ENCODE measurements around the gene TARS3. TPM values are rescaled to one million over a fixed set of nuclear protein-coding genes. Genes with fewer than 3 reads are reported as not detected.
"Not testable (repeated sequence)": the region's sequence is repeated elsewhere in the genome, so short reads cannot be mapped to it uniquely, and the experiment has no call there.

Gene TARS3
- 16.3 TPM for total RNA-seq

- H3K4me1 ChIP-seq (ENCODE audit: insufficient read depth, low read length): peaks cover 17% of the 10 kb centered on the region
- H3K9me3 ChIP-seq (ENCODE audit: low read depth, low read length): no peaks in the 10 kb centered on the region
- H3K27me3 ChIP-seq (ENCODE audit: insufficient read depth, low read length): no peaks in the 10 kb centered on the region
- H3K4me3 ChIP-seq (ENCODE audit: low read length): peak within 1 kb of the TSS; percentile 58
These were observed at the start of gene TARS3 for GRCh38 chr15:101723874-101724674. TSS of gene TARS3 (minus strand) at chr15:101724473. CDS start at chr15:101724387, 86 bp downstream.

DNA sequence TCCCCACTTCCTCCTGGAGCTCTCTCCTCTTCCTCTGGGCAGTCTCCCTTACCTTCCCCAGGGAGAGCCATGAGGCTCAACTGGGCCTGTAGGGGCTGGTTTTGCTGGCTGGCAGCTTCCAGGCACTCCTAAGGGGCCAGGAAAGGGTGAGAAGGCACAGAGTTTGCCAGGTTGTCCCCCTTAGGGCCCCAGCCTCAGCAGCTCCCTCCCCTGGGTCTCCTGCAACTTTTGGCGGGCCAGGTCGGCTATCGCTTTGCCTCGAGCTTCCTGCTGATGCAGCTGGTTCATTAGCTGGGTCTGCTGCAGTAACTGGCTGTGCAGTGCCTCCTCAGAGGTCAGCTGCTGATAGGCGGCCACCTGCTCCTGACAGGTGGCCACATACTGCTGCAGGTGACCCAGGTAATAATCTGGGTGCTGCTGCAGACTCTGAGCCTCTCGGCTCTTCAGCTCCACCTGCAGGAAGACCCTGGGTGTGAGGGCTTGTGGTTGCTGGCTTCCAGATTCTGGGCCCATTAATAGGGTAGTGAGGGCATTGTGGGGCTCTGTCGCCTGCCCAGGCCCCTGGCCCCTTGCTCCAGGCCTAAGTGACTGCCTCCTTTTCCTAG lies 49.3 kb upstream of the TARS3 start:
- no peaks in the 10 kb centered on the region for H3K4me1 ChIP-seq (ENCODE audit: insufficient read depth, low read length)
- no peaks in the 10 kb centered on the region for H3K27me3 ChIP-seq (ENCODE audit: insufficient read depth, low read length)
- no peaks in the 10 kb centered on the region for H3K9me3 ChIP-seq (ENCODE audit: low read depth, low read length)
- H3K4me3 ChIP-seq (ENCODE audit: low read length): no peak overlapping the region

- Histone ChIP-seq H3K9me3 (ENCODE audit: low read depth, low read length) (no peaks in the 10 kb centered on the region), H3K27me3 (ENCODE audit: insufficient read depth, low read length) (no peaks in the 10 kb centered on the region), H3K4me1 (ENCODE audit: insufficient read depth, low read length) (no peaks in the 10 kb centered on the region), H3K4me3 (ENCODE audit: low read length) (no peak overlapping the region)
These were observed 48.6 kb upstream of the TARS3 start for GRCh38 chr15:101772921-101773320.

DNA sequence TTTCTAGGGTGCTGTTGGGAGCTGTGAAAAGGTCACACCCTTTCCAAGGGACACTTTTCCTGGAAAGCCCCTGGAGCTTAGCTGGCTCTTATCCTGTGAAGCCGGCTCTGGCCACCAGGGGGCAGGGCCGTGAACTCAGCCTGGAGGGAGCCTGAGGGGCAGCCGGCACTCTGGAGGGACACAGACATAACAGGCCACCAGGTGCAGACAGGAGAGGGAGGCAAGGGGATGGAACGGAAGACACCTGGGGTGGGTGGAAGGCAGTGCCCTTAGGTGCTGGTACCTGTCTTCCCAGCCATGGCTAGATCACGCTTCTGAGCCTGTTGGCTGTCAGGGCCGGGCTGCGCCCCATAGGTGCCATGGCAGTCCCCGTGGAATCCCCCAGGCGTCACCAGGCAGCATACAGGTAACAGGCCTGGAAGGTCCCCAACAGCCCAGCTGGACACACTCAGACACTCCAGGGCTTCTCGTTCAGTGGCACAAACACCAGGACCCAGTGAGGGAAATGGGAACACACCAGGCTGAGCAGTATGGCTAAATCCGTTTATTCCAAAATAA lies 42.9 kb upstream of the TARS3 start:
- not testable (repeated sequence) for H3K4me3 ChIP-seq (ENCODE audit: low read length); H3K27me3 ChIP-seq (ENCODE audit: insufficient read depth, low read length); H3K4me1 ChIP-seq (ENCODE audit: insufficient read depth, low read length); H3K9me3 ChIP-seq (ENCODE audit: low read depth, low read length)

DNA sequence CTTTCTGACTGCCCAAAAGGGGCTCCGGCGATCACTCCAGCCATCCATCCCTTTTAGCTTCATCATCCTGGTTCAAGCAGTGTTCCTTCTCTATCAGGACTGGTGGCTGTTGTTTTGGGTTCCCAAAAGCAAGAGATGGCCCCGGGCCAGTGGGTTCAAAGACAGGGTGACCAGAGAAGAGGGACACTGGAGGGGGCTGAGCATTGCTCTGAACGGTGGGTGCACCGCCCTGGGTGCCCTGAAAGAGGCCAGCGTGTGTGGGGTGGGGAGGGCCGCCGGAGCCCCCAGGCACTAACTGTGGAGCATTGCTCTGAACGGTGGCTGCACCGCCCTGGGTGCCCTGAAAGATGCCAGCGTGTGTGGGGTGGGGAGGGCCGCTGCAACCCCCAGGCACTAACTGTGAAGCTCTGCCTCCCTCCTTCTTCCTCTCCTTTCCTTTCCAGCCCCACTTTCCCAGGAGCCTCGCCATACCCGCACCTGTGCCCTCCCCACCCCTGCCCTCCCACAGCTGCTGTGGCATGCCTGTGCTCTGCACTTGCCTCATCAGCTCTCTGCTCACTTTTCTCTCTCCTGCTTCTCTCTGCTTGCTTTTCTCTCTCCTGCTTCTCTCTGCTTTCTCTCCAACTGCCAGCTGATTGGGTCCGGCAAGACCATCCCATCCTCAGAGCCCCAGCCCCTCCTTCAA lies 41.6 kb upstream of the TARS3 start:
- H3K27me3 ChIP-seq (ENCODE audit: insufficient read depth, low read length): no peaks in the 10 kb centered on the region
- no peak overlapping the region for H3K4me3 ChIP-seq (ENCODE audit: low read length)
- H3K9me3 ChIP-seq (ENCODE audit: low read depth, low read length): no peaks in the 10 kb centered on the region
- no peaks in the 10 kb centered on the region for H3K4me1 ChIP-seq (ENCODE audit: insufficient read depth, low read length)

GRCh38 chr15:101765340-101765671 lies 41.0 kb upstream of the TARS3 start:
- not testable (repeated sequence) for H3K4me3 ChIP-seq (ENCODE audit: low read length); H3K27me3 ChIP-seq (ENCODE audit: insufficient read depth, low read length); H3K9me3 ChIP-seq (ENCODE audit: low read depth, low read length); H3K4me1 ChIP-seq (ENCODE audit: insufficient read depth, low read length)

GRCh38 chr15:101764669-101765339 lies 40.5 kb upstream of the TARS3 start:
- not testable (repeated sequence) for H3K4me3 ChIP-seq (ENCODE audit: low read length); H3K4me1 ChIP-seq (ENCODE audit: insufficient read depth, low read length); H3K27me3 ChIP-seq (ENCODE audit: insufficient read depth, low read length); H3K9me3 ChIP-seq (ENCODE audit: low read depth, low read length)

DNA sequence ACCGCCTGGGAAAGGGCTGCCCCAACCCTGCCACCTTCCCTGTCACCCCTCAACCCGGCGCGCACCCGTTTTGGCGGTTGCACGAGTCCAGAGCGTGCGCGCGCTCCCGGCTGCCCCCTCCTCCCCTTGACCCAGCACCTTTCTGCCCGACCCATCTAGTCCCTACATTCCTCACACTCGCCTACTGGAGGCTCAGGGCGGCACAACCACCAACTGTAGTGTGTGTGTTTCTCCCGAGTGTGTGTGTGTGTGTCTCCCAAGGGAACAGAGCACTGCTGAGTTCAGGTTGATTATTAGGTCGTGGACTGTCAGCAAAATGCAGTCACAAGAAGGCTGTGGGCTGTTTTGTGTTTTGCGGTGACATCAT lies 22.4 kb upstream of the TARS3 start:
- H3K9me3 ChIP-seq (ENCODE audit: low read depth, low read length); H3K4me1 ChIP-seq (ENCODE audit: insufficient read depth, low read length); H3K4me3 ChIP-seq (ENCODE audit: low read length); H3K27me3 ChIP-seq (ENCODE audit: insufficient read depth, low read length): not testable (repeated sequence)

- not testable (repeated sequence) for H3K4me1 ChIP-seq (ENCODE audit: insufficient read depth, low read length); H3K4me3 ChIP-seq (ENCODE audit: low read length); H3K27me3 ChIP-seq (ENCODE audit: insufficient read depth, low read length); H3K9me3 ChIP-seq (ENCODE audit: low read depth, low read length)
These were observed 10.6 kb upstream of the TARS3 start for GRCh38 chr15:101734837-101735236.

DNA sequence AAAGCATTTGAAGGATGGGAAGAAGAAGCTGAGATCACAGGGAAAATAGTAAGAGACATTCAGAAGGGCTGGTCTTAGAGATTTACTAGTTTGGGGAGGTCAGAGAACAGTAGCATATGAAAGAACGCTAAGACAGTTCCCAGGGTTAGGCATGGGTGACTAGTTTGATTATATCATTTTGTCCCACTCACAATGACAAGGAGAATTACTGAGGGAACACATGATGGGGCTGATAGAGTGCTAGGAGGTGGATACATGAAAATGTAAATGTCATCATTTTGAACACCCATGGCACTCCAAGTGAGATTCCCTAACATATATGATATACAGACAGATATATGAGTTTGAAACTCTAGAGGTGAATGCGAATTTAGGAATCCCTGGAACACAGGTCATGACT lies 9.3 kb upstream of the TARS3 start:
- H3K27me3 ChIP-seq (ENCODE audit: insufficient read depth, low read length): no peaks in the 10 kb centered on the region
- H3K4me1 ChIP-seq (ENCODE audit: insufficient read depth, low read length): no peaks in the 10 kb centered on the region
- no peak overlapping the region for H3K4me3 ChIP-seq (ENCODE audit: low read length)
- H3K9me3 ChIP-seq (ENCODE audit: low read depth, low read length): no peaks in the 10 kb centered on the region

GRCh38 chr15:101732772-101733171 lies 8.5 kb upstream of the TARS3 start:
- Histone ChIP-seq H3K4me3 (ENCODE audit: low read length) (no peak overlapping the region), H3K9me3 (ENCODE audit: low read depth, low read length) (no peaks in the 10 kb centered on the region), H3K4me1 (ENCODE audit: insufficient read depth, low read length) (no peaks in the 10 kb centered on the region), H3K27me3 (ENCODE audit: insufficient read depth, low read length) (no peaks in the 10 kb centered on the region)

DNA sequence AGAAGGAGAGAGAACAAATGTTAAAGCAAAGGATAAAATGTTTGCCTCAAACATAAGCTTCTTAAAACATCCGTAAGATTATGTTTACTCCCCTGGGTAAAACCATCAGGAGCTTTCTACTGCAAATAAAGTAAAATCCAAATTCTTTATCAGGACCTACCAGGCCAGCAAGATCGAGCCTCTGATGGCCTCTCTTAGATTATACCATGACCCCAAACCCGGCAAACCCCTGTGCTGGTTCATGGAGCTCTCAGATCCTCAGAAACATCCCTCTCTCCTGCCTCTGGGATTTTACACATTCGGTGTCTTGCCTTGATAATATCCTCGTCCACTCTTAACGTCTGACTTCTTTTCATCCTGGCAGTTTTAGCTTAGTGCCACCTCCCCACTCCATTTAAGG lies 7.5 kb upstream of the TARS3 start:
- H3K4me3 ChIP-seq (ENCODE audit: low read length): no peak overlapping the region
- H3K9me3 ChIP-seq (ENCODE audit: low read depth, low read length): no peaks in the 10 kb centered on the region
- no peaks in the 10 kb centered on the region for H3K4me1 ChIP-seq (ENCODE audit: insufficient read depth, low read length)
- no peaks in the 10 kb centered on the region for H3K27me3 ChIP-seq (ENCODE audit: insufficient read depth, low read length)

DNA sequence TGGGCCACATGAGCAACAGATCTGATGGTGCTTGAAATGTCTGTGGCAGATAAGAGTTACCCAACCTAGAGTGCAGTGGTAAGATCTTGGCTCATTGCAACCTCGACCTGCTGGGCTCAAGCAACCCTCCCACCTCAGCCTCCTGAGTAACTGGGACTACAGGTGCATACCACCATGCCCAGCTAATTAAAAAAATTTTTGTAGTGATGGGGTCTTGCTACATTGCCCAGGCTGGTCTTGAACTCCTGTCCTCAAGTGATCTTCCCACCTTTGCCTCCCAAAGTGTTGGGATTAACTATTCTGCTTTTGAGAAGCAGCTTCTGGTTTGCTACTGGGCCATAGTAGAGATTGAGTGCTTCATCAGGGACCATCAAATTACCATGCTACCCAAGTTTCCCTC lies 2.9 kb upstream of the TARS3 start:
- Histone ChIP-seq H3K9me3 (ENCODE audit: low read depth, low read length) (no peaks in the 10 kb centered on the region), H3K4me1 (ENCODE audit: insufficient read depth, low read length) (peaks cover 17% of the 10 kb centered on the region), H3K27me3 (ENCODE audit: insufficient read depth, low read length) (no peaks in the 10 kb centered on the region), H3K4me3 (ENCODE audit: low read length) (no peak overlapping the region)

- peaks cover 17% of the 10 kb centered on the region for H3K4me1 ChIP-seq (ENCODE audit: insufficient read depth, low read length)
- no peaks in the 10 kb centered on the region for H3K9me3 ChIP-seq (ENCODE audit: low read depth, low read length)
- no peak overlapping the region for H3K4me3 ChIP-seq (ENCODE audit: low read length)
- no peaks in the 10 kb centered on the region for H3K27me3 ChIP-seq (ENCODE audit: insufficient read depth, low read length)
These were observed 800 bp upstream of the TARS3 start for GRCh38 chr15:101725073-101725472.

- Histone ChIP-seq H3K27me3 (ENCODE audit: insufficient read depth, low read length) (no peaks in the 10 kb centered on the region), H3K4me3 (ENCODE audit: low read length) (no peak overlapping the region), H3K9me3 (ENCODE audit: low read depth, low read length) (no peaks in the 10 kb centered on the region), H3K4me1 (ENCODE audit: insufficient read depth, low read length) (peaks cover 17% of the 10 kb centered on the region)
These were observed 367 bp upstream of the TARS3 start for GRCh38 chr15:101724675-101725005.

All from mononuclear cell (primary cell).